ENCODE results near the gene PREP.

PREP gene

GRCh38 chr6:105308840-105309239, 94.0 kb downstream of the PREP start:
- no peak for DNase-seq (ENCODE audit: low read depth)

- DNase-seq (ENCODE audit: low read depth), result no peak
Observed at GRCh38 chr6:105305521-105305920, 97.4 kb downstream of the PREP start.

DNA sequence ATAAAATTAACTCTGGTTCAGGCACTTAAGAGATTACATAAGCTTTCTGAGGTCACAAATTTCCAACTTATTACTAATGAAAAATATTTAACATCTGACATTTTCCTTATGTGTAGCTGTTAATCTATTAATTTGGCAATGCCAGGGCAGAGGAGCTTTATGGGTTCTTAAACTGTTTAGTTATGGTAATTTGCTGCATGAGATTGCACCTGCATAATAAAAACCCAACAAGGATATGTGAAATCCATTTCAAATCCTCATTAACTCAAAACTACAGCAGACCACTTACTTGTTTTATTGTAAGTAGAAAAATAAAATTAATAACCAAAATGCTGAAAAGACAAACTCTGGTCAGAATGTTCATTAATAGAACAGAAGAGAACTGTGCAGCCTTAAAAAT, 98.1 kb downstream of the PREP start:
- no peak for DNase-seq (ENCODE audit: low read depth)

- DNase-seq (ENCODE audit: low read depth), result no peak
Observed at GRCh38 chr6:105304366-105304765, 98.5 kb downstream of the PREP start.

DNA sequence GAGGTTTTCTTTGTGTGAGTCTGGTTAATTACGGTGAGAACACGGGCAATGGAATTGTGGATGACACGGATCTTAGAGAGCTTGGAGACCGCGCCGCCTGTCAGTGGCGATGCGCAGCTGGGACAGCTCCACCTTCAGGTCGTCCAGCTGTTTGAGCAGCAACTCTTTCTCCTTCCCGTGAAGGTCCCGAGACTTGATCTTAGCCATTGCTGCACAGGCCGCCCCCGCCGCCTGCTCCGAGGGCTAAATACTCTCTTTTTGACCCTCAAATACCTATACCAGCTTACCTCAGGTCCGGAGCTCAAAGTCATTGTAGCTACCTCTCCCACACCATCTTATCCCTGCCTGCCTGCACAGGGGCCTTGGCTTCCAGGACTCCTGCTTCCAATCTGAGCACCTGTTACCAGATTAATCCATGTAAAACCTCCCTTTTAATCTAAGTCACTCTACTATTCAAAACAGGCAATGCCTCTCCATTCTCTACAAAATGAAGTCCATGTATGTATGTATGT, 100.2 kb downstream of the PREP start:
- DNase-seq (ENCODE audit: low read depth), result no peak

- DNase-seq (ENCODE audit: low read depth), result no peak
Observed at GRCh38 chr6:105301756-105302616, 100.9 kb downstream of the PREP start.

GRCh38 chr6:105301072-105301503, 101.8 kb downstream of the PREP start:
- DNase-seq (ENCODE audit: low read depth), result no peak

DNA sequence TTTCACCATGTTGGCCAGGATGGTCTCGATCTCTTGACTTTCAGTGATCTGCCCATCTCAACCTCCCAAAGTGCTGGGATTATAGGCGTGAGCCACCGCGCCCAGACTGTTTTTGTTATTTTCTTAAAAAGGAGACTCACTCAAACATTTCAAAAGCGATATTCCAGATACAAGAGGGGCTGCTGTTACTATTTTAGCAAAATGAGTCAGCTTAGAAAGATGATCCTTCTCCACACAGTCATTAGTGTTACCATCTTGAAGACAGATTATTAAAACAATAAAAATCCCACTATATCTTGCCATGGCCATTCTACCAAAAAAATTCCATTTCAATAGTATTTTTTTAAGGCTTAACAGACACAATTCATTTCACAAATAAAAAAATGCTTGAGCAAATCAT, 102.8 kb downstream of the PREP start:
- DNase-seq (ENCODE audit: low read depth), result no peak

DNA sequence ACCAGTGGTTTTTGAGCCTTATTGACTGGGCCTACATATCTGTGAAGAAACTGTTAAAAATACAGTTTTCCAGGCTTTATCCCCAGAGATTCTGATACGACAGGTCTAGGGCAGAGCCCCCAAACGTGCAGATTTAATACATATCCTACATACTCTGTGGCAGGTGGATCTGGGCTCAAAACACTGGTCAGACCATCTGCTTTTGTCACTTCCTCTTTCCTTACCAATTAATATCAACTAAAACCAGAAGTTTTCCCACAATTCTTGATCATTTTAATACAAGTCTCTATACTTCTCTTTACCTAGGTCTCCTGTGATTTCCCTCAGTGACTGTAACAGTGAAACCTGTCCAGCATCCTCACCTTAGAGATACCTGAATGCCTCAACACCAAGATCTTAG, 108.8 kb downstream of the PREP start:
- no peak for DNase-seq (ENCODE audit: low read depth)

- no peak for DNase-seq (ENCODE audit: low read depth)
Observed at GRCh38 chr6:105292689-105293339, 110.1 kb downstream of the PREP start.

DNA sequence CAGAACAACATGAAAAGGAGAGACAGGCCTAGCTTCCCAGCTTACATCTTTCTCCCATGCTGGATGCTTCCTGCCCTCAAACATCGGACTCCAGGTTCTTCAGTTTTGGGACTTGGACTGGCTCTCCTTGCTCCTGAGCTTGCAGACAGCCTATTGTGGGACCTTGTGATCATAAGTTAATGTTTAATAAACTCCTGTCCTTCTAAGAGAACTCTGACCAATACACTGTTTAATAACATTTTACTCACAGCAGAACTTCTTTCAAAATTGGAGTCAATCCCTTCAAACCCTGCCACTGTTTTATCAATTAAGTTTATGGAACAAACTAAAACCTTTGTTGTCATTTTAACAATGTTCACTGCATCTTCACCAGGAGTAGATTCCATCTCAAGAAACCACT, 111.4 kb downstream of the PREP start:
- no peak for DNase-seq (ENCODE audit: low read depth)

- no peak for DNase-seq (ENCODE audit: low read depth)
Observed at GRCh38 chr6:105282631-105283585, 120.0 kb downstream of the PREP start.

DNA sequence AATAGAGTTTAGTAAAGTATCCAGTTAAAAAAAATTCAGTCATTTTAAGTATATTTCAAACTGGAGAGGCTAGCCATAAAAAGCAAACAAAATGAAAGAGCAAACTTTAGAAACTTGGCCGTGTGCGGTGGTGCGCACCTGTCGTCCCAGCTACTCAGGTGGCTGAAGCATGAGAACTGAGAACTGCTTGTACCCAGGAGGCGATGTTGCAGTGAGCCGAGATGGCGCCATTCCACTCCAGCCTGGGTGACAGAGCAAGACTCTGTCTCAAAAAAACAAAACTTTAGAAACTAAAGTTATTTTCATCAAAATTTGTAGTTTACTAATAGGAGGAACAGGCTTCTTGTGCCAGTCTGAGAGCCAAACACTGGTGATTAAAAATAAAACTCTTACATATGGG, 122.8 kb downstream of the PREP start:
- DNase-seq (ENCODE audit: low read depth), result no peak

- DNase-seq (ENCODE audit: low read depth), result no peak
Observed at GRCh38 chr6:105279463-105279862, 123.4 kb downstream of the PREP start.

GRCh38 chr6:105278813-105279212, 124.1 kb downstream of the PREP start:
- no peak for DNase-seq (ENCODE audit: low read depth)

DNA sequence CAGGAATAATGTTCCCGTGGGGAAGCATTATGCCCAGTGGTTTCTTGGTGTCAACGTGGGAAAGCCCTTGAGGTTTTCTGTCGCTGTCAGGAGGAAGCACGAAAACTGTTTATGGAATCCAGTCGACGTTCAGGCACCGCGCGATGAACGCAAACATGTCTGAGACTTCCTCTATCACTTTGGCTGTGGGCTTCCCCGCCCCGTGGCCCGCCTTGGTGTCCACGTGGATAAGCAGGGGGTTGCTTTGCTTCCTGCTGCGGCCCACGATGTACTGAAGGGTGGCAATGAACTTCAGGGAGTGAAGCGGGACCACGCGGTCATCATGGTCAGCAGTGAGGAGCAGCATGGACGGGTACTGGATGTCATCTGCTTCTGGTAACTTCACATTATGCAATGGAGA, 124.8 kb downstream of the PREP start:
- DNase-seq (ENCODE audit: low read depth), result no peak

DNA sequence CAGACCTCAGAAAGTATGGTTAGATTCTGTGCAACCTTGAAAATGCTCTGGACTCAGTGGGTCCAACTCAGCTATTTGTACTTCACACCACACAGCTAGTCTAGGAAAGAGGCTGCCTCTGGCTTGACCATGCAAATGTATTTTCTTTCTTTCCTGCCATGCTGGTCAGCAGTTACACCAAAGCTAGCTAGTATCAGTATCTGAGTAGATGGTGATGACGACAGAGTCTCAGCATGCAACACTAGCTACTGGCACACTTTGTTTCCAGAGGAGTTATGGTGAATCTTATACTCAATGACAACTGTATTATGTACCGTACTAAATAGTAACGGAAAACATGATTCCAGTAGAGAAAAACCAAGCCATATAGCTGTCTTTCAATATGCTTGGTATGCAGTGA, 126.5 kb downstream of the PREP start:
- no peak for DNase-seq (ENCODE audit: low read depth)

GRCh38 chr6:105275542-105275941, 127.3 kb downstream of the PREP start:
- DNase-seq (ENCODE audit: low read depth), result no peak

GRCh38 chr6:105274678-105275077, 128.2 kb downstream of the PREP start:
- DNase-seq (ENCODE audit: low read depth), result no peak

GRCh38 chr6:105273589-105273988, 129.3 kb downstream of the PREP start:
- DNase-seq (ENCODE audit: low read depth), result no peak

DNA sequence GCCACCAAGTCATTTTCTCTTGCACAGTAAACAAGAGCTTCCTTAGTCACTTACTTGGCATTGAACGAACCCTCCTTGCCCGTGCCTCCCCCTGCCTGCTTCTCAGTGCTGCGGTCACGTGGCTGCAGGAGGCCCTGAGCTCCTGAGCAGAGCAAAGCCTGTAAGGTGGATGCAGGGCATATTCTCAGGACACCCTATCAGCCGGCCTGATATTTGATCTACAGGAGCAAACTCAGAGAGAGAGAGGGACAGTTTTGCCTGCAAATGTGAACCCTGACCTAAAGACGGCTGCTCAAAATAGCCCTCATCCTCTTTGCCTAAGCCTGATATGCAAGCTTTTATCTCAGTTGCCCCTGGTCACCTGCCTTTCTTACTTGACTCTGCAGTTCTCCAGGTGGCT, 130.1 kb downstream of the PREP start:
- DNase-seq (ENCODE audit: low read depth), result no peak

GRCh38 chr6:105270511-105270910, 132.4 kb downstream of the PREP start:
- DNase-seq (ENCODE audit: low read depth), result no peak
